Sigmoid colon (tissue), 7 donors: Measurements from ENCODE around the gene RNF212B. TPM values are rescaled to one million over a fixed set of nuclear protein-coding genes. Genes with fewer than 3 reads are reported as not detected.
"Not testable (repeated sequence)": the region's sequence is repeated elsewhere in the genome, so short reads cannot be mapped to it uniquely, and the experiment has no call there.

Experiments
- DNase-seq: peaks from one replicate; pipeline ENCODE4 v3.0.0-alpha.2; 2019
- H3K27ac ChIP-seq, 4 donors: fragments of 200-600 bp; sonication (generic); one replicate each; pipeline ENCODE4 v1.5.1; 2016 to 2019; ENCODE audit warnings: mild to moderate bottlenecking in 1 of 4
- H3K27me3 ChIP-seq, 3 donors: fragments of 200-600 bp; sonication (generic); one replicate each; pipeline ENCODE4 v1.5.1; 2019; ENCODE audit warnings: mild to moderate bottlenecking in 1 of 3
- H3K36me3 ChIP-seq, 4 donors: fragments of 200-600 bp; sonication (generic); one replicate each; pipeline ENCODE4 v1.5.1; 2016 to 2019
- H3K4me1 ChIP-seq, 4 donors: fragments of 200-600 bp; sonication (generic); one replicate each; pipeline ENCODE4 v1.5.1; 2017 to 2019
- H3K4me3 ChIP-seq, 4 donors: fragments of 200-600 bp; sonication (generic); one replicate each; pipeline ENCODE4 v1.5.1; 2017 to 2019; ENCODE audit warnings: mild to moderate bottlenecking in 2 of 4, moderate library complexity in 1 of 4
- H3K9me3 ChIP-seq, 4 donors: fragments of 200-600 bp in 3 of 4; sonication (generic) in 3 of 4; one replicate each; pipeline versions ENCODE4 v1.5.1 to v1.6.1; 2013 to 2019
- CTCF ChIP-seq, 4 experiments: fragments of 450-650 bp in 3 of 4; fragments of 200-600 bp in 1 of 4; IDR thresholded peaks; one replicate each; pipeline ENCODE4 v1.5.1; 2016 to 2019; ENCODE audit warnings: antibody characterized with exemption in 4 of 4, mild to moderate bottlenecking in 3 of 4, moderate library complexity in 2 of 4
- EP300 ChIP-seq, 4 donors: sonication (generic); formaldehyde crosslinking; IDR thresholded peaks; one replicate each; pipeline ENCODE4 v1.6.1; 2017; ENCODE audit warnings: antibody characterized with exemption in 4 of 4
- POLR2A ChIP-seq, 2 donors: fragments of 450-650 bp; IDR thresholded peaks; one replicate each; pipeline ENCODE4 v1.6.1; 2016; ENCODE audit warnings: antibody characterized with exemption in 2 of 2, mild to moderate bottlenecking in 2 of 2, moderate library complexity in 2 of 2
- POLR2AphosphoS5 ChIP-seq, 4 donors: sonication (generic); formaldehyde crosslinking; IDR thresholded peaks; one replicate each; pipeline ENCODE4 v1.6.1; 2017; ENCODE audit warnings: antibody characterized with exemption in 4 of 4
- whole genome bisulfite sequencing, 2 donors: extraction: QIAGEN DNeasy Blood & Tissue Kit; methylation state at CpG; one replicate each; pipeline ENCODE4 v1.1.7; 2013; 5-methylcytosine and 5-hydroxymethylcytosine counted together
- intact Hi-C: fragments of 100-400 bp; cut with DNase I; formaldehyde crosslinking; loops from one replicate; pipeline ENCODE4 v1.15.1; 2023
- polyA plus RNA-seq, 3 donors: library from polyadenylated mRNA; stranded (reverse); fragments of 200-250 nt; gene quantifications; one replicate each; pipeline ENCODE4 v1.2.3, GENCODE V29; 2013
- total RNA-seq, 4 donors: library from RNA; depleted of rRNA; stranded (reverse); fragments of >200 nt; gene quantifications; one replicate each; pipeline ENCODE4 v1.1.0, GENCODE V29; 2016
- donor health status: healthy with polysubstance abuse.
- donor health status: Bipolar disorder and iron deficiency.
- donor health status: healthy.

The RNF212B gene
- total and polyA plus RNA-seq, 7 donors, result not detected

DNA sequence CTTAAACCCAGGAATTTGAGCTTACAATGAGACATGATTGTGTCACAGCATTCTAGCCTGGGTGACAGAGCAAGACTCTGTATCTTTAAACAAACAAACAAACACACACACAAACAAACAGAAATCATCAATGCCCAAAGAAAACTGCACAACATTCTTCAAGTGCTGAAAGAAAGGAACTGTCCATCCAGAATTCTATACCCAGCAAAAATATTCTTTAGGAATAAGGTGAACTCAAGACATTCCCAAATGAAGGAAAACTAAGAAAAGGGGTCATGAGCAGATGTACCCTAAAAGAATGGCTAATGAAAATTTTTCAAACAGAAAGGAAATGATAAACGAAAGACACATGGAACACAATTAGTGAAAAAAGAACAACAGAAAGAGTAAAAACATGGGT is 22.3 kb upstream of the RNF212B start:
- H3K4me3 ChIP-seq, result no peak overlapping the region
- TF ChIP-seq EP300 (IDR thresholded peaks at IDR 0.05), result no peak
- TF ChIP-seq POLR2A (IDR thresholded peaks at IDR 0.05), result no peak
- no peak for TF ChIP-seq CTCF (IDR thresholded peaks at IDR 0.05)
- TF ChIP-seq POLR2AphosphoS5 (IDR thresholded peaks at IDR 0.05), result no peak
- intact Hi-C loops, result no loop called here
- peaks cover 0 to 6% (median 3%) of the 10 kb centered on the region in 4 donors for H3K9me3 ChIP-seq
- DNase-seq, result no peak
- no peak overlapping the region for H3K27ac ChIP-seq
- no peaks in the 10 kb centered on the region for H3K4me1 ChIP-seq
- H3K36me3 ChIP-seq, result no peaks in the 10 kb centered on the region
- WGBS, 2 donors, result 92 to 99% methylated on average over 1 of the region's 1 CpG
- no peaks in the 10 kb centered on the region for H3K27me3 ChIP-seq

- Histone ChIP-seq H3K4me1 (no peaks in the 10 kb centered on the region), H3K27me3 (no peaks in the 10 kb centered on the region), H3K27ac (no peak overlapping the region), H3K36me3 (no peaks in the 10 kb centered on the region), H3K4me3 (no peak overlapping the region), H3K9me3 (peaks cover 0 to 6% (median 3%) of the 10 kb centered on the region in 4 donors)
- intact Hi-C loops, result no loop called here
- TF ChIP-seq CTCF (IDR thresholded peaks at IDR 0.05) (no peak), POLR2A (IDR thresholded peaks at IDR 0.05) (no peak)
- 90 to 91% methylated on average over 6 of the region's 6 CpGs for WGBS, 2 donors
- no peak for DNase-seq
Measured at GRCh38 chr14:23217032-23218020, 20.4 kb upstream of the RNF212B start.

DNA sequence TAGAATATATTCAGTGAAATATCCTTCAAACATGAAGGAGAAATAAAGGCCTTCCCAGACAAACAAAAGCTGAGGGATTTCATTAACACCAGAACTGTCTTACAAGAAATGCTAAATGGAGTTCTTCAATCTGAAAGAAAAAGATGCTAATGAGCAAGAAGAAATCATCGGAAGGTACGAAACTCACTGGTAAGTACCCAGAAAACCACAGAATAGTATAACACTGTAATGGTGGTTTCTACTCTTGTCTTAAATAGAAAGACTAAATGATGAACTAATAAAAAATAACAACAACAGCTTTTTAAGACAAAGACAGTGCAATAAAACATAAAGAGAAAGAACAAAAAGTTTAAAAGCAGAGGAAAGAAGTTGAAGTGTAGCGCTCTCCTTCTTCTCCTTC is 18.7 kb upstream of the RNF212B start:
- 75 to 80% methylated on average over 3 of the region's 3 CpGs for WGBS, 2 donors
- Histone ChIP-seq H3K27me3 (no peaks in the 10 kb centered on the region), H3K36me3 (no peaks in the 10 kb centered on the region), H3K4me3 (no peak overlapping the region), H3K27ac (no peak overlapping the region), H3K9me3 (peaks cover 0 to 6% (median 3%) of the 10 kb centered on the region in 4 donors), H3K4me1 (no peaks in the 10 kb centered on the region)
- DNase-seq, result no peak
- intact Hi-C loops, result no loop called here
- no peak for TF ChIP-seq POLR2AphosphoS5 (IDR thresholded peaks at IDR 0.05)
- TF ChIP-seq CTCF (IDR thresholded peaks at IDR 0.05), result no peak
- TF ChIP-seq POLR2A (IDR thresholded peaks at IDR 0.05), result no peak
- TF ChIP-seq EP300 (IDR thresholded peaks at IDR 0.05), result no peak

DNA sequence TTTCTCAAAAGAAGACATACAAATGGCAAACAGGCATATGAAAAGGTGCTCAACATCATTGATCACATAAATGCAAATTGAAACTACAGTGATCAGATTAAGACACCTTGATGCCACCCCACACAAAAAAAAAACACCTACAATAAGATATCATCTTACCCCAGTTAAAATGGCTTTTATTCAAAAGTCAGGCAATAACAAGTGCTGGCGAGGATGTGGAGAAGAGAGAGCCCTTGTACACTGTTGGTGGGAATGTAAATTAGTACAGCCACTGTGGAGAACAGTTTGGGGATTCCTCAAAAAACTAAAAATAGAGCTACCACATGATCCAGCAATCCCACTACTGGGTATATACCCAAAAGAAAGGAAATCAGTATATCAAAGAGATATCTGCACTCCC is 12.8 kb upstream of the RNF212B start:
- H3K9me3 ChIP-seq, H3K4me3 ChIP-seq, intact Hi-C loops, H3K36me3 ChIP-seq, DNase-seq, H3K27me3 ChIP-seq, H3K27ac ChIP-seq, H3K4me1 ChIP-seq: not testable (repeated sequence)
- 84 to 93% methylated on average over 1 of the region's 1 CpG for WGBS, 2 donors

DNA sequence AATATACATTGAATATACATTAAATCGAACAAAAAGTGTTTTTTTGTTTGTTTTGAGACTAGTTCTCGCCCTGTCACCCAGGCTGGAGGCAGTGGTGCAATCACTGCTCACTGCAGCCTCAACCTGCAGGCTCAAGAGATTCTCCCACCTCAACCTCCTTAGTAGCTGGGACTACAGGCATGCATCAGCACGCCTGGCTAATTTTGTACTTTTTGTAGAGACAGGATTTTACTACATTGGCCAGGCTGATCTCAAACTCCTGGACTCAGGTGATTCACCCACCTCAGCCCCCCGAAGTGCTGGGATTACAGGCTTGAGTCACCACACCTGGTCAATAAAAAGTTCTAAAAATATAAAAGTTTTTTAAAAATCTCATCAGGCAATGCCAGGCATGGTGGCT is 10.2 kb upstream of the RNF212B start:
- Histone ChIP-seq H3K4me3 (no peak overlapping the region), H3K9me3 (no peaks in the 10 kb centered on the region), H3K36me3 (no peaks in the 10 kb centered on the region), H3K27ac (no peak overlapping the region), H3K27me3 (no peaks in the 10 kb centered on the region), H3K4me1 (no peaks in the 10 kb centered on the region)
- no peak for DNase-seq
- TF ChIP-seq EP300 (IDR thresholded peaks at IDR 0.05), result no peak
- TF ChIP-seq POLR2A (IDR thresholded peaks at IDR 0.05), result no peak
- TF ChIP-seq POLR2AphosphoS5 (IDR thresholded peaks at IDR 0.05), result no peak
- no peak for TF ChIP-seq CTCF (IDR thresholded peaks at IDR 0.05)
- WGBS, 2 donors, result 47 to 73% methylated on average over 4 of the region's 4 CpGs
- intact Hi-C loops, result no loop called here
